Spleen (tissue), 11 donors: ENCODE measurements around the gene CUBN. TPM values are rescaled to one million over a fixed set of nuclear protein-coding genes. Genes with fewer than 3 reads are reported as not detected.
A peak's percentile ranks its signal among the peaks of the same experiment; 100 is the strongest.

Experiments used
- DNase-seq: peaks from one replicate; pipeline ENCODE4 v3.0.0-alpha.2; 2020
- H3K27ac ChIP-seq, 8 donors: fragments of 200-600 bp; sonication (generic) in 7 of 8; 1 replicate in 4 of 8; 2 replicates in 4 of 8; pipeline versions ENCODE4 v1.5.0 to v1.8.0; 2016 to 2021; ENCODE audit warnings: inconsistent platforms in 4 of 8, mild to moderate bottlenecking in 4 of 8, moderate library complexity in 1 of 8
- H3K27me3 ChIP-seq, 7 donors: fragments of 200-600 bp; sonication (generic) in 6 of 7; replicated peaks in 1 of 7; 1 replicate in 4 of 7; 2 replicates in 3 of 7; pipeline versions ENCODE4 v1.5.0 to v1.8.0; 2016 to 2021; ENCODE audit warnings: inconsistent platforms in 3 of 7, mild to moderate bottlenecking in 1 of 7
- H3K36me3 ChIP-seq, 6 donors: fragments of 200-600 bp; sonication (generic) in 5 of 6; 1 replicate in 4 of 6; 2 replicates in 2 of 6; pipeline versions ENCODE4 v1.5.0 to v1.8.0; 2016 to 2021; ENCODE audit warnings: inconsistent platforms in 2 of 6
- H3K4me1 ChIP-seq, 6 donors: fragments of 200-600 bp; sonication (generic) in 5 of 6; 1 replicate in 3 of 6; 2 replicates in 3 of 6; pipeline versions ENCODE4 v1.5.0 to v1.8.0; 2016 to 2021; ENCODE audit warnings: inconsistent platforms in 3 of 6
- H3K4me3 ChIP-seq, 8 donors: fragments of 200-600 bp; sonication (generic) in 7 of 8; 1 replicate in 4 of 8; 2 replicates in 4 of 8; pipeline versions ENCODE4 v1.5.0 to v1.8.0; 2016 to 2021; ENCODE audit warnings: inconsistent platforms in 4 of 8, mild to moderate bottlenecking in 4 of 8, moderate library complexity in 2 of 8
- H3K9me3 ChIP-seq, 8 donors: fragments of 200-600 bp; sonication (generic) in 7 of 8; 1 replicate in 4 of 8; 2 replicates in 4 of 8; pipeline versions ENCODE4 v1.5.0 to v1.8.0; 2016 to 2021; ENCODE audit warnings: inconsistent platforms in 4 of 8
- POLR2A ChIP-seq, 3 donors: fragments of 450-650 bp; IDR thresholded peaks; one replicate each; pipeline ENCODE4 v1.5.1; 2017; ENCODE audit warnings: antibody characterized with exemption in 3 of 3, mild to moderate bottlenecking in 1 of 3
- POLR2AphosphoS5 ChIP-seq, 3 donors: sonication (generic); formaldehyde crosslinking; IDR thresholded peaks; one replicate each; pipeline ENCODE4 v1.5.1; 2017; ENCODE audit warnings: antibody characterized with exemption in 3 of 3
- WGBS, 5 donors: extraction: QIAGEN DNeasy Blood & Tissue Kit in 3 of 5; methylation state at CpG; one replicate each; pipeline versions ENCODE4 v1.1.5 to v1.1.7; 2013 to 2018; 5-methylcytosine and 5-hydroxymethylcytosine counted together
- intact Hi-C: fragments of 100-400 bp; cut with DNase I; formaldehyde crosslinking; loops from one replicate; pipeline ENCODE4 v1.15.0; 2023; ENCODE audit warnings: low total_unique reads
- polyA plus RNA-seq, 3 donors: library from polyadenylated mRNA; stranded (reverse); fragments of 200-250 nt; gene quantifications; one replicate each; pipeline ENCODE4 v1.2.1, GENCODE V29; 2013
- total RNA-seq, 7 donors: library from RNA; depleted of rRNA in 3 of 7; stranded (reverse); fragments of >200 nt in 3 of 7; fragmentation: NEBNext Ultra II Directional in 4 of 7; extraction: Animal tissue kit (Norgen Biotek cat#: 25700) in 4 of 7; gene quantifications; one replicate each; pipeline versions ENCODE4 v1.1.0 to v1.2.1, GENCODE V29; 2016 to 2021
- TF ChIP-seq, protein P1 (sequence below), 11 experiments: fragments of 200-600 bp in 7 of 11; fragments of 450-650 bp in 4 of 11; sonication (generic) in 4 of 11; IDR thresholded peaks in 8 of 11; conservative IDR thresholded peaks in 3 of 11; 1 replicate in 7 of 11; 2 replicates in 4 of 11; pipeline versions ENCODE4 v1.4.0 to v1.8.0; 2016 to 2021; ENCODE audit warnings: antibody characterized with exemption in 11 of 11, inconsistent platforms in 4 of 11, mild to moderate bottlenecking in 1 of 11
- donor health status: healthy with polysubstance abuse.
- donor health status: DM: no; HTN: no; CAD: no; lungs with moderate emphysema.
- donor health status: DM: no; HTN: no; CAD: no.
- donor health status: Bipolar disorder and iron deficiency.
- donor health status: healthy.
- donor health status: DM: no; HTN: no; CAD: no.
- donor health status: DM: yes; HTN: yes; CAD: no.

The CUBN gene
- total and polyA plus RNA-seq, 10 donors, result 0.24 to 12.1 (median 5.4) TPM

DNA sequence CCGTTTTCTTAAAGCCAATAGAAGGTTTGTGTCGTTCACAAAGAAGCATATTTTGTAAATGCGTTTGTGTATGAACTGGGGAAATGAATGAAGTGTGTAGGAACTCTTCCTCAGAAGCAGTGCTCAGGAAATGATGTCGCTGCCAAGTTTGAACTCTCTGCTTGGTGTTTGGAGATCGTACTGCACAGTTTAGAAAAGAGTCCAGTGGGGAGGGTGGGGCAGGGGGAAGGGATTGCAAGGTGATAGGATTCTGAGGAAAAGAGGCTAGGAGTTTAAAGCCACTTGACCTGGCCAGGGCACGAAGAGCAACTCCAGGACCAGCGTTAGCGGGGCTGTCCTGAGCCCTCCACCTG, 122.2 kb downstream of the CUBN start:
- peak overlapping the region; percentile 45 to 84 (median 70) for H3K27ac ChIP-seq
- H3K36me3 ChIP-seq, result no peaks in the 10 kb centered on the region
- H3K4me3 ChIP-seq, result no peak overlapping the region
- 44 to 58% (median 48%) methylated on average over 8 of the region's 8 CpGs for WGBS, 5 donors
- DNase-seq, result no peak
- H3K9me3 ChIP-seq, result no peaks in the 10 kb centered on the region
- TF ChIP-seq POLR2AphosphoS5 (IDR thresholded peaks at IDR 0.05), result no peak
- TF ChIP-seq, protein P1, sequence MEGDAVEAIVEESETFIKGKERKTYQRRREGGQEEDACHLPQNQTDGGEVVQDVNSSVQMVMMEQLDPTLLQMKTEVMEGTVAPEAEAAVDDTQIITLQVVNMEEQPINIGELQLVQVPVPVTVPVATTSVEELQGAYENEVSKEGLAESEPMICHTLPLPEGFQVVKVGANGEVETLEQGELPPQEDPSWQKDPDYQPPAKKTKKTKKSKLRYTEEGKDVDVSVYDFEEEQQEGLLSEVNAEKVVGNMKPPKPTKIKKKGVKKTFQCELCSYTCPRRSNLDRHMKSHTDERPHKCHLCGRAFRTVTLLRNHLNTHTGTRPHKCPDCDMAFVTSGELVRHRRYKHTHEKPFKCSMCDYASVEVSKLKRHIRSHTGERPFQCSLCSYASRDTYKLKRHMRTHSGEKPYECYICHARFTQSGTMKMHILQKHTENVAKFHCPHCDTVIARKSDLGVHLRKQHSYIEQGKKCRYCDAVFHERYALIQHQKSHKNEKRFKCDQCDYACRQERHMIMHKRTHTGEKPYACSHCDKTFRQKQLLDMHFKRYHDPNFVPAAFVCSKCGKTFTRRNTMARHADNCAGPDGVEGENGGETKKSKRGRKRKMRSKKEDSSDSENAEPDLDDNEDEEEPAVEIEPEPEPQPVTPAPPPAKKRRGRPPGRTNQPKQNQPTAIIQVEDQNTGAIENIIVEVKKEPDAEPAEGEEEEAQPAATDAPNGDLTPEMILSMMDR (IDR thresholded peaks at IDR 0.05 in 8 of 11, conservative IDR thresholded peaks at IDR 0.05 in 3 of 11), result no peak
- TF ChIP-seq POLR2A (IDR thresholded peaks at IDR 0.05), result no peak
- no peaks in the 10 kb centered on the region for H3K27me3 ChIP-seq
- peaks cover 16 to 63% (median 35%) of the 10 kb centered on the region in 6 donors for H3K4me1 ChIP-seq
- intact Hi-C loops, result no loop called here

- intact Hi-C loops, result no loop called here
- 41 to 73% (median 62%) methylated on average over 12 of the region's 12 CpGs for WGBS, 5 donors
- DNase-seq, result no peak
- H3K4me3 ChIP-seq, result no peak overlapping the region
- TF ChIP-seq POLR2AphosphoS5 (IDR thresholded peaks at IDR 0.05), result peak in 1 of 3 donors; percentile 54
- TF ChIP-seq, protein P1 (IDR thresholded peaks at IDR 0.05 in 8 of 11, conservative IDR thresholded peaks at IDR 0.05 in 3 of 11), result no peak
- no peaks in the 10 kb centered on the region for H3K9me3 ChIP-seq
- peaks cover 17 to 69% (median 41%) of the 10 kb centered on the region in 6 donors for H3K4me1 ChIP-seq
- H3K27ac ChIP-seq, result peak overlapping the region; percentile 45 to 84 (median 70)
- no peaks in the 10 kb centered on the region for H3K27me3 ChIP-seq
- no peaks in the 10 kb centered on the region for H3K36me3 ChIP-seq
Measured at GRCh38 chr10:17006631-17007417, 122.8 kb downstream of the CUBN start.

DNA sequence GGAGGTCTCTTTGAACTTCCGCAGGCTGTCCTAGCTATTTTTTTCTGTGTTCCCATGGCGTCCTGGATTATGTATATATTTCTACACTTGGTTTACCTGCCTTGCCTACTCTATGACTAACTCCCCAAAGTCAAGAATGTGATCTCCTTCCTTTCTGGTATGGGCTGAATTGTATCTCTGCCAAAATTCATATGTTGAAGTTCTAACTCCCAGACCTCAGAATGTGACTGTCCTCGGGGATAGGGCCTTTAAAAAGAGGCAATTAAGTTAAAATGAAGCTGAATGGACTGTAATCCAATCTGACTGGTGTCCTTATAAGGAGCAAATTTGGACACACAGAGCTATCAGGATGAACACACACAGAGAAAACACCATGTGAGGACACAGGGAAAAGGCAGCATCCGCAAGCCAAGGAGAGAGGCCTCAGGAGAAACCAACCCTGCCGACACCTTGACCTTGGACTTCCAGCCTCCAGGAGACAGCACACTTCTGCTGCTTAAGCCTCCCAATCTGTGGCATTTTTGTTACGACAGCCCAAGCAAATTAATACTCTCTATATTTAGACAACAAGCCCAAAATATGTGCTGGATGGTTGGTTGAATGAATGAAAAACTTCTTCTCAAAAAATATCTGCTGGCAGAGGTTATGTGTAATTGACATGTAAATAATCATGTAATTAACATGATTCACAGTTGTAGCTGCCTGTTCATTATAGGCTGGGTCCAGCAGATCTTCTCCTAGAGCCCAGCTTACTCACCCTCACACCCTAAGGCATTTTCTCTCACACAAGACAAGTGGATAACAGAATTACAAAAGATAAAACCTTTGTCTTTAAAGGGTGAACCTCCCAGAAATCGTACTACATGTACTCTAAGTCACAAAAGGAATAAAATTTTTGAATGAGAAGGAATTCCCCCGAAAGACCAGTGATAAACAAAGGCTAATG, 123.7 kb downstream of the CUBN start:
- TF ChIP-seq, protein P1 (IDR thresholded peaks at IDR 0.05 in 8 of 11, conservative IDR thresholded peaks at IDR 0.05 in 3 of 11), result no peak
- no peak for TF ChIP-seq POLR2AphosphoS5 (IDR thresholded peaks at IDR 0.05)
- no peak for TF ChIP-seq POLR2A (IDR thresholded peaks at IDR 0.05)
- H3K27ac ChIP-seq, result peak overlapping the region; percentile 45 to 84 (median 70)
- intact Hi-C loops, result no loop called here
- peaks cover 0 to 5% (median 0%) of the 10 kb centered on the region in 8 donors for H3K9me3 ChIP-seq
- H3K4me3 ChIP-seq, result no peak overlapping the region
- DNase-seq, result no peak
- 64 to 83% (median 73%) methylated on average over 8 of the region's 8 CpGs for WGBS, 5 donors
- peaks cover 17 to 74% (median 44%) of the 10 kb centered on the region in 6 donors for H3K4me1 ChIP-seq
- no peaks in the 10 kb centered on the region for H3K36me3 ChIP-seq
- H3K27me3 ChIP-seq, result no peaks in the 10 kb centered on the region
